Left hindlimb (tissue), 1 donor: Measurements from ENCODE around the gene PARP9.
"Not testable (repeated sequence)": the region's sequence is repeated elsewhere in the genome, so short reads cannot be mapped to it uniquely, and the experiment has no call there.

Source experiments
- DNase-seq: peaks from one replicate; pipeline ENCODE4 v3.0.0-alpha.2; 2018

PARP9 gene

DNA sequence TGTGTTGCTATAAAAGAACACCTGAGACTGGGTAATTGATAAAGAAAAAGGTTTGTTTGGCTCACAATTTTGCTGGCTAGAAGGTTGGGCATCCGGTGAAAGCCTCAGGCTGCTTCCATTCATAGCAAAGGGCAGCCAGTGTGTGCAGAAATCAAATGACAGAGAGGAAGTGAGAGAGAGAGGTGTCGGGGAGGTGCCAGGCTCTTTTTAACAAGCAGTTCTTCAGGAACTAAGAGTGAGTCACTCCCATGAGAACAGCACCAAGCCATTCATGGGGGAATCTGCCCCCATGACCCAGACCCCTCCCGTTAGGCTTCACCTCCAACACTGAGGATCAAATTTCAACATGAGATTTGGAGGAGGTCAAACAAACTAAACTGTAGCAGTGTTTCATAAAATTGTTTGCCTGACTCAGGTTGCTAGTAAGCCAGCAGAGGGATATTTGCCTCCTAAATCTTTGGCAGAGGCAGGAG lies 8.9 kb upstream of the PARP9 start:
- no peak for DNase-seq

DNA sequence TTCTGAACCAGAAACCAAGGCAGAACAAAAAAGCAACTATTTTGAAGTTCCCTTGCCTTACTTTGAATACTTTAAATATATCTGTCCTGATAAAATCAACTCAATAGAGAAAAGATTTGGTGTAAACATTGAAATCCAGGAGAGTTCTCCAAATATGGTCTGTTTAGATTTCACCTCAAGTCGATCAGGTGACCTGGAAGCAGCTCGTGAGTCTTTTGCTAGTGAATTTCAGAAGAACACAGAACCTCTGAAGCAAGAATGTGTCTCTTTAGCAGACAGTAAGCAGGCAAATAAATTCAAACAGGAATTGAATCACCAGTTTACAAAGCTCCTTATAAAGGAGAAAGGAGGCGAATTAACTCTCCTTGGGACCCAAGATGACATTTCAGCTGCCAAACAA lies 4.7 kb upstream of the PARP9 start:
- DNase-seq = no peak

DNA sequence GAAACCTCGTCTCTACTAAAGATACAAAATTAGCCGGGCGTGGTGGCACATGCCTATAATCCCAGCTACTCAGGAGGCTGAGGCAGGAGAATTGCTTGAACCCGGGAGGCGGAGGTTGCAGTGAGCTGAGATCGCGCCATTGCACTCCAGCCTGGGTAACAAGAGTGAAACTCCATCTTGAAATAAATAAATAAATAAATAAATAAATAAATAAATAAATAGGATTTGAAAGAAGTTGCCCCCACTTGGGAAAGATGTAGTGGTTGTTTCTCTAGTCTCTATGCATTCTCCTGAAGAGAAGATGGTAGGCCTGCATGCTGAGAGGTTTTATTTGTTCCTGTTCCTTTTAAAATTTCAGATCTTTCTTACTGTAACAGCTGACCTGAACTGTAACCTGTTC lies 4.0 kb upstream of the PARP9 start:
- DNase-seq = not testable (repeated sequence)

DNA sequence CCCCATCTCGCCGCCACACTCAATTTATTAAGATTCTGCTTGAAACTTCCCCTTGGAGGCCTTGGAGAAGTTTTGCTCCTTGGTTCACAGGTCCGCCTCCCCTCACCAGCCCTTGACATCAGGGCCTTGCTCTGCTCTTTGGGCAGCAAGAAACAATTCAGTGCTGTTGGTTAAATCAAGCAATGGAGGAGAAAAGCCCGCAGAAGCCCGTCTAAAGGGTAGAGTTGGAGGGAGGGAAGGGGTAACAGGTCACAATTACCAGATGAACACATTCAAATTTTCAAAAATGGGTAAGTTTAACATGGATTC lies 429 bp downstream of the PARP9 start:
- no peak for DNase-seq

DNA sequence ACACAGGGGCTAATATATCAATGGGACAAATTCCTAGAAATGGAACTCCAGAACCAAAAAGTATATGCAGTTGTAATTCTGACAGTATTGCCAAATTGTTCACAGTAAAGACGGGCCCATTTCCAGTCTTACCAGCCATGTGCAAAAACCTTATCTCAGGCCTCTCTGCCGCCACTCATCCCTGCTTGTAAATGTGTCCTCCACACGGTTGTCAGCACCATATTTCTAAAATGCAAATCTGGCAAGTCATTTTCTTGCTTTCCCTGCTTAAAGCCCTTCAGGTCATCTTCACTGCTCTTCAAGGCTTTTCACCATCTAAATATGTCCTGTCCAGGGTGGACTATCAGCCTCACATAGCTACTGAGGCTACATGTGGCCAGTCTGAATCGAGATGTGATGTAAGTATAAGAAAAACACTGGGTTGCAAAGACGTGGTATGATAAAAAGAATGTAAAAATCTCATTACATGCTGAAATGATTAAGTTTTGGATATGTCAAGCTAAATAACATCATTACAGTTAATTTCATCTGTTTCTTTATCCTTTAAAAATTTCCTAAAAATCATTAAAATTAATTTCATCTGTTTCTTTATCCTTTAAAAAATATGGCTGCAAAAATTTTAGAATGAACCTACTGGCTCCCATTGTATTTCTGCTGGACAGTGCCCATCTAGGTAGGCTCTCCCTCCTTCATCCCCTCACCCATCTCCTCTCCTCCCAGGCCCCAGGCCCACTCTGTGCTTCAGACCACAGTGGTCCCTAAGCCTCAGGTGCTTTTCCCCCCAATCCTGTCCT lies 980 bp downstream of the PARP9 start:
- DNase-seq = no peak

DNA sequence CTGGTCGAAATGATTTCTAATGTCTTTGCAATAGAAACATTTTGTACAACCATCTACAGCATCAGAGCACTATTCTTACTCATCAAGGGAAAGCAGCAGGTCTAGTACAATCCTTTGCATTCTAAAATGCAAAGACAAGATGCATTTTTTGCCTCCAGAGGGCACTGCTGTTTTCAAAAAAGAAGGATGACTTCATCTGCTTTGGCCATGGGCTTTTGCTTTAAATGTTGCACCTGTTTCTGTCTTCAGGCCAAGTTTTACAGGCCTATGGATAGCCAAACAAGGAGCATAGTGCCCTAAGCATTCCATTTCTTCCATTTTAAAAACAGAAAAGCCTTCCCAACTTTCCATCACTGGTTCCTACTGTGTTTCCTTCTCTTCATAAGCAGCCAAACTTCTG lies 3.4 kb downstream of the PARP9 start:
- no peak for DNase-seq

DNA sequence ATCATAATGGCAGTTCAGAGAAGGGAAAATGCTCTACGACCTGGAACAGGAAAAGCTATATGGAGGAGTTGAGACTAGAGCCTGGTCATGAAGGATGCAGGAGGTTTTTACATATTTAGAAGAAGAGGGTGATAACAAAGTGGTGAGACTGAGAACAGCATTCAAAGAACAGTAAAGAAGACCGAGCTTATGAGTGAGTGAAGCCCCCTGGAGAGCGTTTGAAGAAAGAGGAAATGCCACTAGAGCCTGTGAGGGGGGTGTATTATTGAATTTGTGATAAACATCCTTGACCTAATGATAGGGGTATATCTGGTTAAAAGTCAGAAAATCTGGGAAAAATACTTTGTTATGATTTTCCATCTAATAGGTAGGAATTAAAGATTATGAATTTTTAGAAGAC lies 4.2 kb downstream of the PARP9 start:
- no peak for DNase-seq

DNA sequence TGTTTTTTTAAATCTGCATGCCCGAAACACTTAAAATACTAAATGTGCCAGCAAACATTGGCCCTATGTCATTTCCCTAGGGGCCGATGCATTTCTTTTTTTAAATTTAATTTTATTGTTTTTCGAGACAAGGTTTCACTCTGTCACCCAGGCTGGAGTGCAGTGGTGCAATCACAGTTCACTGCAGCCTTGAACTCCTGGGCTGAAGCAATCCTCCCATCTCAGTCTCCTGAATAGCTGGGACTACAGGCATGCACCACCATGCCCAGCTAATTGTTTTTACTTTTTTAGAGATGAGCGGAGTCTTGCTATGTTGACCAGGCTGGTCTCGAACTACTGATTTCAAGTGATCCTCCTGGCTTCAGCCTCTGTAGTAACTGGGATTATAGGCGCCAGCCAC lies 5.5 kb downstream of the PARP9 start:
- no peak for DNase-seq

DNA sequence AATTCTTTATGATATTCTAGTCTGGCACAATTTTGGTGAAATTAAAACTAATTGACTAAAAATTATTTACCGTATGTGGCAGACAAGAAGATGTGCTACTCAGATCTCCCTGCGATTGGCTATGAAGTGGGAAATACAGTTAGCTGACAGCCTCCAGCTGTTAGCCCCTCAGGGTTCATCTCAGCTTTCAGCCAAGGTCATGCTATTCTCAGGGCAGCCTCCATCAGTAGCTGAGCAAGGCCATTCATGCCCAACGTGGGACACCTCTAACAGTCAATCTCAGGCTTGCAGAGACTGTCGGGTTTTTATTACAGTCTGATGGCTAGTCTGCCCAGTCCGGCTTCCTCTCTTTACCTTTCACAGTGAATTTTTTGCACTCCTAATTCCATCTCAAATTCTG lies 6.7 kb downstream of the PARP9 start:
- DNase-seq = no peak

DNA sequence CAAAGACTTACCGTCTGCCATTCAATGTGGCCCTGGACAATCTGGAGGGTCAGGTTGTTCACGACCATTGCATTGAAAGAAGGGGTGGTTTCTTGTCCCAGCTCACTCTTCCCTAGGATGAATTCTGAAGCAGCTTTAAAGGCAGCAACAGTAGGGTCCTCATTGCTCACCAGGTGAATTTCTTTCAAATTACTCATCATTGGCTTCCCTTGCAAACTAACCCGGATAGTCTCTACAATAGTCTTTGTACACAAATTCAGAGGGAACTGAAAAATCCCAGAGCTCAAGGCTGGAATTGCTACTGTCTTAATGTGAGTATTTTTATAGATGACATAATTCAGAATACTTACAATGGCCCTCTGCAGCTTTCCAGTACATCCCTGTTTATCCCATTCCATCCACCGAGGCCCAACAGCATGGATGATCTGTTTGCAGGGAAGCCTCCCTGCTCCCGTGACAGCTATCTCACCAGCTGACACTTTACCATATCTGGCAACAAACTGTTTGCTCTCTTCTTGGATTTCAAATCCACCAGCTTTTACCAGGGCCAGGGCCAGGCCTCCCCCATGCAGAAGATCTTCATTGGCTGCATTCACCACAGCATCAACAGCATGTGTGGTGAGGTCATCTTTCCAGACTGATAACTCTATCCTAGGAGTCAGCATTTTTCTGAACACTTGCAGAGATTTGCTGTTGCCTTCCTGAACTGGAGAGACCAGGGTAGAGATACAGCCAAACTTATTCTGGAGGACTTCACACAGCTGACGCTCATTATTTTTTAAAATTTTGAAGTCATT lies 8.6 kb downstream of the PARP9 start:
- no peak for DNase-seq

DNA sequence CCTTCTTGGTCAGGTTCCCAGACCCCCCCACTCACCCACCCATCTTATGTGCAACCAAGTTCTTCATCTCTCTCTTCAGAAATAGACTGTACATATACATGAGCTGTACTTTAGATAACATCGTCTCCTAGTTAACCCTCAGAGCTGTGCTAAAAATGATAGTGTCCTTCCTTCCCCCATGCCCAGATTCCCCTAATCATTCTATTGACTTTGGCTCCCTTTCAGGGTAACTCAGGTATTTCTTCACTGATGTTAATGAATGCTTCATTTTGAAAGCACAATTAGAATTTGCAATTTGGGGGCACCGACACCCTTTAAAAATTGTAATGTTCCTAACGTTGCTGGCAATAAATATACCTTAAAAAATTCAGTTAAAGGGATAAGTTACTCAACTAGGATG lies 10.9 kb downstream of the PARP9 start:
- DNase-seq = no peak

DNA sequence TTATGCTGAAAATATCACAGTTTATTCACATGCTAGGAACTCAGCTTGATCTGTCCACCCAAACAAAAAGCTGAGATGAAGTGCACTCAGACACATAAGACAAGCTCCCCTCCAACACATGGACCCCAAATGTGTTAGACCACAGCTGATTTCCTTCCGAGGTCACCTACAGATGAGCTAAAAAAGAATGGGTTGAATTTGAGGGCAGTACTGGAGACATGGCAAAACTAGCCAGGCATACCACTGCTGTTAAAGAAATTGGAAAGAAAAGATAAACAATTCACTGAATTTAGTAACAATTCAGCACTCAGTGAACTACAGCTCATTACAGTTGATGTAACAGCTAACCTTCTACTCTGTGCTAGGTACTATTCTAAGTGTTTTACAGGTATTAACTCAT lies 15.5 kb downstream of the PARP9 start:
- DNase-seq = no peak

DNA sequence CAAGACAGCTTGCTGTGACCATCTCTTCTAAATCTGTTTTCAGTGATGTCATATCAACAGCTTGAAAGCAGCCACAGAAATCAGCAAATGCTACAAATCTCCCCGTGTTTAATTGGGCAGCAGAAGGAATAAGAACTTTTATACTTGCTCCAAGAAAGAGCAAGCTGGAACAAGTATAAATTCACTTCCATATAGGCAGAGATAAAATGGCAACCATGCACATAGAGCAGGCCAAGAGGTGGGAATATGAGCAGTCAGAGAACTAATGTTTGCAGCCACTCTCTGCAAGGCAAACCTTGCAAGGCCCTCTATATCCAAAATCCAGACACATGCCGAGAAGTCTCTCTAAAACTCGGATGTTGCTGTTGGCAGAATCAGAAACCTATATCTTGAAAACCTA lies 16.0 kb downstream of the PARP9 start:
- no peak for DNase-seq

DNA sequence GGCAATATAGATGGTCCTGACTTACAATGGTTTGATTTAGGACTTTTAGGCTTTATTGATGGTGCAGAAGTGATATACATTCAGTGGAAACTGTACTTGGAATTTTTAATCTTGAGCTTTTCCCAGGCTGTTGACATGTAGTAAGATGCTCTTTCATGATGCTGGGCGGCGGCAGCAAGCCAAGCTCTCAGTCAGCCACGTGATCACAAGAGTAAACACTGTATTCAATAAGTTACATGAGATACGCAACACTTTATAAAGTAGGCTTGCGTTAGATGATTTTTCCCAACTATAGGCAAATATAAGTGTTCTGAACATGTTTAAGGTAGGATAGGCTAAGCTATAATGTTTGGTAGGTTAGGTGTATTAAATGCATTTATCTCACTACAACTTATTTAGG lies 17.9 kb downstream of the PARP9 start:
- no peak for DNase-seq

DNA sequence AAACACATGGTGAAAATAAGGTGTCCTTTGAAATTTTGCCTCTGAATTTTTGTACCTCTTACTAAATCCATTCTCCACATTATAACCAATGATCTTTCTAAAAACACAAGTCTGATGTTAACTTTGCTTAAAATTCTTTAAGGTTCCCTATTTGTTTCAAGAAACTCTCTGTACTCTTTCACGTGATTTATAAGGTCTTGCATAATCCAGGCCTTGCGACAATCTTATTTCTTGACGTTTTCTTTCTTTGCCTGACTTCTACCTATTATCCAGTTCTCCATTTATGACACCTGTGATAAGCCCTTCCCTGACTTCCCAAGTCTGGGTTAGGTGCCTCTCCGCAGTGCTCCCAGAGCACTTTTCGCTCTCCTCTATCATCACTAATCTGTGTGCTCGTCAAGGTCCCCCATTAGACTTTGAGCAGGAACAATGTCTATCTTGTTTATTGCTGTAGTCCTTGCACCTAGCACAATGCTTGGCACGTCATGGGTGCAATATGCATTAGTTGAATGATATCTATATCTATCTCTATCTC lies 25.1 kb downstream of the PARP9 start:
- no peak for DNase-seq

DNA sequence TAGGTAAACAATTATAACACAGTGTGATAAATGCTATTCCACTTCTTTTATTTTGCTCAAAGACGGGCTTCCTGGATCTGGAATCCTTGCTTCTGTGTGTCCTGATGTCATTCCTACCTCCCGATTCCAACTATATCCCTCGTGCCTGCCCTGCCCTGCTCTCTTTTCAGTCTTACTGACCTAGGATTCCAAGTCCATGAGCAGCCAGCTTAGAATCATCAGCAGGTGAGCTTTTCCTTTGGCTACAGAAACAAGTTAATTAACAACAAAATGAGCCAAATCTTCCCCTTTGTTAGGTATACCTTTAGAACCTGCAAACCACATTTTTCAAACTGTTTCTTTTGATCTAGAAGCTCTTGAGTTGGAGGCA lies 27.5 kb downstream of the PARP9 start:
- DNase-seq = no peak

DNA sequence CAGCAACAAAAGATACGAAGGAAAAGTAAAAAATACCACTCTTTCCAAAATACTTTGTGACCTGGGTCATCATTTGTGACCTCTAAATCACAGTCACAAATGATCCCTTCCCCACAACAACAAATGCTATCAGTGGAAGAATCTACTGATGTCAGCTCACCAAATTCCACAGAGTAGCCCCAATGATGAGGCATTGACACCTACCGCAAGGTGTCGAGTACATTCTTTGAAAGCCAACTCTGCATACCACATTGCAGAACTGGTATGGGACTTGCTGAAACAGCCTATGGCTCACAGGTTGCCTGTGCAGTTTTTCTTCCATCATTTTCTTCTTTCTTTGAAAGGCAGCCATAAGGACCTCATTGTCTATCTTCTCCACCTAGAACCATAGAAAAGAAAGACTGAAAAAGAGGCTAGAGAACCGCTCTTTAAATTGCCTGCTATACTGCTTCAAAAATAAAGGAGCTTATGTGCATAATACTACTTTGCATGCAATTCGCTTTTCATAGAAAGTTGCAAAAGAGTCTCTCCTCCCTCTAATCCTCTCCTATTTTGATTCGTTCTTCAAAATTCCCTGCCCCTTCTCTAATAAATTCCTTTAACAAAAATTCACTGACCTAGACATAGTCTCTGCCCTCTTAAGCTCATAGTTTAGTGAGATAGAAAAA lies 28.0 kb downstream of the PARP9 start:
- DNase-seq = no peak

DNA sequence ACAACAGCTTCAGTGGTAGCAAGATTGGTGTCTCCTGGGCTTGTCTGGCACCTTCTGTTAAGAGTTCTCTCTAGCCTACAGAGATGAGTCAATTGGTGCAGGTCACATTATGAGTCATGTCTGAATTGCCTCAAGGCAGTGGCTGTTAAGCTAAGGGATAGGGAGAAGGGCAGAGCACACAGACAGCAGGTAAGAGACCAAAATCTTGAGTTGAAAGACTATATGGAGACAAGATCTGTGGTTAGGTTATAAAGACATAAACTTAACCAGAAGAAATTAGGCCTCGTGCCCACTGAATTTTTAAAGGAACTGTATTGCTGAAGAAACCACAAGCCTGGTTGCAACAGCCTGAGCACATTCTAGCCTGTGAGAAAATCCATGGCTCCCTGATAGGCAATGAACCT lies 30.2 kb downstream of the PARP9 start:
- no peak for DNase-seq

DNA sequence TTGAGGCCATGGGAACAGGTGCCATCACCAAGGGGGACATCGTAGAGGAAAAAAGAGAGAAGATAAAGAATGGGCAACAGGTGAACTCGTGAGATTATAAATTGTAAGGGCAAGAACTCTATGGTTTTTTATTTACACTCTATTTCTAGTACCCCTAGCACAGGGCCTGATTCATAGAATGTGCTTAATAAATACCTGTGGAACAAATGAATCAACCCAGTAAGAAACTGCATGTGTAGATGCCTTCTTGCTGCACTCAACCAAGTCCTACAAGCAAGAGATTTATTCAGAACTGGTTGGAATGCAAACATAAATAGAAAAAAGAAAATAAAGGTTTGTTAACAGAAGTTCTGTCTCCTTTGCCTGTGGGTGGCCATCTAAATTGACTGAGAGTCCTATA lies 30.6 kb downstream of the PARP9 start:
- no peak for DNase-seq

DNA sequence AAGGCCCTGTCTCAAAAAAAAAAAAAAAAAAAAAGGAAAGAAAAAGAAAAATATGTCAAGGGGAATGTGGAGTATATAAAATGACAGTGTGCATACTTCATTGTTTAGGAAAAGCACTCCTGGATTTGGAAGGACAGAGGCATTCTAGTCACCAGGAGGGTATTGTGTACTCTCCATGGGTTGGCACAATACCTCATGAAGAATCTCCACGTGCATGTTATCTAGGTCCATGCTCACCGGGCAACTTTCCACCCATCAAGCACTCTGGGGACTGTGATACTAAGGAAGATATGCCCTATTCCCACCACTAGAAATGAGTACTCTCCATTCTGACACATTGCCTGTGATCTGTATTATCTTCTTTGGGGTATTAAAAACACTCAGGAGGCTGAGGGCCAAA lies 33.9 kb downstream of the PARP9 start:
- DNase-seq = no peak

DNA sequence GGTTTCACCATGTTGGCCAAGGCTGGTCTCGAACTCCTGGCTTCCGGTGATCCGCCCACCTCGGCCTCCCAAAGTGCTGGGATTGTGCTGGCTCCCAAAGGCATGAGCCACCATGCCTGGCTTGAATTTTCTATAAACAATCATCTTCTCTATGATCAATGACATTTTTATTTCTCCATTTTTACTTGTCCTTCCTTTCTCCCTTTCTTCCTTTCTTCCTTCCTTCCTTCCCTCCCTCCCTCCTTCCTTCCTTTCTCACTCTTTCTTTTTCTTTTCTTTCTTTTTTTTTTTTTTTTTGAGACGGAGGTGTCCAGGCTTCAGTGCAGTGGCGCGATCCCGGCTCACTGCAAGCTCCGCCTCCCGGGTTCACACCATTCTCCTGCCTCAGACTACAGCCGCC lies 40.8 kb downstream of the PARP9 start:
- DNase-seq = no peak

DNA sequence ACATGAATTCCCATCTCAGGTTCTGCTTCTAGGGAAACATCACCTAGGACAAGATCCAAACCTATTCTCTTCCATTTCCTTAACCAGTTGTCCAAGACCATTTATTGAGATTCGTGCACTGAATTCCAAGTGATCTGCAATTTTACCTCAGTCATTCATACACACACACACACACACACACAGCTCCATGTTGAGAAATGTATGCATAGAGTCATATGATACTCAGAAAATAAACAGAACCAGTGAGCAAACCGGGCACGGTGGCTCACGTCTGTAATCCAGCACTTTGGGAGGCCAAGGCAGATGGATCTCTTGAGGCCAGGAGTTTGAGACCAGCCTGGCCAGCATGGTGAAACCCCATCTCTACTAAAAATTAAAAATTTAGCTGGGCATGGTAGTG lies 43.2 kb downstream of the PARP9 start:
- no peak for DNase-seq

DNA sequence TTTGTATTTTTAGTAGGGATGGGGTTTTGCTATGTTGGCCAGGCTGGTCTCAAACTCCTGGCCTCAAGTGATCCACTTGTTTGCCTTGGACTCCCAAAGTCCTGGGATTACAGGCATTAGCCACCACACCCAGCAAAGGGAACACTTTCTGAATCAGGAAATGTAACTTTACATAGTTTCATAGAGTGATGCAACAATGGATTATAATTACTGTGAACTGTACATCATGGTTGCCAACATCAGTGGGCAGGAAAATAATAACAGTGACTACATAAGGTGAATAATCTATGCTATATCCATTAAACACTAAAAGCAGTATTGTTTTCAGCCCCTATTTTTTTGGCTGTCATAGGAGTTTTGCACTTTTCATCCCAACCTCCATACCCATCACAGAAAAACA lies 44.4 kb downstream of the PARP9 start:
- no peak for DNase-seq

DNA sequence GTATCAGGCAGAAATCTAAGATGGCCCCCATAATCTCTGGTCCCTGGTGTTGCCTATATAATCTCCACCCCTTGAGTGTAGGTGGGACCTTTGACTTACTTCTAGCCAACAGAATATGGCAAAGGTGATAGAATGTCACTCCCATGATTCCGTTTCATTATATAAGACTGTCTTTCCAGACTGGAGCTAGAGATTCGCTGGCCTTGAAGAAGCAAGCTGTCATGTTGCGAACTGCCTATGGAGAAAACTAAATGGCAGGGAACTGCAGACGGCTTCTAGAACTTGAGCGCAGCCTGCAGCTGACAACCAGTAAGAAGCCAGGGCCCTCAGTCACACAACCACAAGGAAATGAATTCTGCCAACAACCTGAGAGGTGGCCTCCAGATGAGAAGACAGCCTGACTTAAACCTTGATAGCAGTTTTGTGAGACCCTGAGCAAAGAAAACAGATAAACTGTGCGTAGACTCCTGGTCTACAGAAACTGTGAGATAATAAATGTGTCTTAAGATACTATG lies 47.2 kb downstream of the PARP9 start:
- DNase-seq = no peak
